PFSK-1 (cell line): Measurements from ENCODE around the gene GNRHR.

Source experiments
- FOXP2 ChIP-seq: optimal IDR thresholded peaks from 2 replicates; pipeline ENCODE3; 2011; ENCODE audit warnings: borderline replicate concordance, control low read depth, inconsistent platforms; ENCODE audit not compliant: insufficient read depth; ENCODE audit errors: extremely low read length, extremely low read depth
- POLR2AphosphoS5 ChIP-seq: IDR thresholded peaks from 2 replicates; pipeline ENCODE4 v1.6.1; 2012; ENCODE audit warnings: low read depth, mild to moderate bottlenecking, control low read depth, low read length, moderate library complexity
- REST ChIP-seq, 2 experiments: IDR thresholded peaks; 2 replicates each; pipeline versions ENCODE4 v1.6.1 to v1.8.0; 2011 to 2012; ENCODE audit warnings: low read depth in 2 of 2, low read length in 2 of 2, control low read depth in 1 of 2, inconsistent platforms in 1 of 2, mild to moderate bottlenecking in 1 of 2, moderate library complexity in 1 of 2; ENCODE audit not compliant: insufficient read depth in 1 of 2
- SIN3A ChIP-seq: IDR thresholded peaks from 2 replicates; pipeline ENCODE4 v1.6.1; 2012; ENCODE audit warnings: mild to moderate bottlenecking, low read length, moderate library complexity, borderline replicate concordance; ENCODE audit not compliant: insufficient read depth
- TAF1 ChIP-seq: IDR thresholded peaks from 2 replicates; pipeline ENCODE4 v1.6.1; 2012; ENCODE audit warnings: low read length, control low read depth, borderline replicate concordance; ENCODE audit not compliant: insufficient read depth

Gene GNRHR

GRCh38 chr4:67699603-67700002, 54.6 kb downstream of the GNRHR start:
- TF ChIP-seq TAF1 = no peak
- TF ChIP-seq POLR2AphosphoS5 = no peak
- TF ChIP-seq SIN3A = no peak
- no peak for TF ChIP-seq REST (IDR thresholded peaks at IDR 0.05; ENCODE audit: insufficient read depth in 1 of 2, low read depth in 2 of 2, low read length in 2 of 2)
- TF ChIP-seq FOXP2 = no peak

DNA sequence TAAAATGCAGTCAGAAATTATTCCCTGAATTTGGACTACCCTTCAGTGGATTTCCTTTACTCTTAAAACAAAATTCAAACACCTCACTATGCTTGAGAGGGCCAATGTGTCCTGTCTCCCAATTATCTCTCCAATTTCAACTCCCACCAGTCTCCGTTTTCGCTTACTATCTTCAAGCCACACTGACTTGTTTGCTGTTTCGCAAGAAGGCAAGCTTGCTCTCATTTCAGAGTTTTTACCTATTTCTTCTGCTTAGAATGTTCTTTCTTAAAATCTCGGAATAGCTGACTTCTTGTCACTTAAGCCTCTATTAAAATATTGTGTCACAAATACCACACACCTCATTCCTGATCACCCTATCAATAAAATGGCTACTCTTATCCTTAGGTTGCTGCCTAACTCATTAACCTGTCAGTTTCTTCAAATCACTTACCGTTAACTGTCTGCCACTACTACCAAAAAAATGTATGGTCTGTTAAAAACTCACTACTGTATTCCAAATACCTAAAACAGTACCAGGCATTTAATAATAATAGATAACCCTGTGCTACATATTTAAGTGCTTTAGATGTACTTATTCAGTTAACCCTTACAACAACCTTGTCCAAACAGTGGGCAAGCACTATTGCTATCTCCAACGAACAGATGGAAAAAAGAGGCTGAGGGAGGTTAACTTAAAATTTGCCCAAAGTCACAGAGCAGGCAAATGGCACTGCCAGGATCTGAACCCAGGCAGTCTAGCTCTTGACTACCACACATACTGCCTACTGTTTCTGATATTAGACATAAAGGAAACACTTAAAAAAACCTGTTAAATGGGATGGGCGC, 56.1 kb downstream of the GNRHR start:
- no peak for TF ChIP-seq POLR2AphosphoS5

GRCh38 chr4:67696061-67696460, 58.1 kb downstream of the GNRHR start:
- no peak for TF ChIP-seq SIN3A
- no peak for TF ChIP-seq FOXP2
- TF ChIP-seq POLR2AphosphoS5 = no peak
- no peak for TF ChIP-seq TAF1
- no peak for TF ChIP-seq REST (IDR thresholded peaks at IDR 0.05; ENCODE audit: insufficient read depth in 1 of 2, low read depth in 2 of 2, low read length in 2 of 2)

- no peak for TF ChIP-seq REST (IDR thresholded peaks at IDR 0.05; ENCODE audit: insufficient read depth in 1 of 2, low read depth in 2 of 2, low read length in 2 of 2)
- no peak for TF ChIP-seq POLR2AphosphoS5
- no peak for TF ChIP-seq SIN3A
- no peak for TF ChIP-seq TAF1
- no peak for TF ChIP-seq FOXP2
Observed at GRCh38 chr4:67694662-67695061, 59.5 kb downstream of the GNRHR start.

DNA sequence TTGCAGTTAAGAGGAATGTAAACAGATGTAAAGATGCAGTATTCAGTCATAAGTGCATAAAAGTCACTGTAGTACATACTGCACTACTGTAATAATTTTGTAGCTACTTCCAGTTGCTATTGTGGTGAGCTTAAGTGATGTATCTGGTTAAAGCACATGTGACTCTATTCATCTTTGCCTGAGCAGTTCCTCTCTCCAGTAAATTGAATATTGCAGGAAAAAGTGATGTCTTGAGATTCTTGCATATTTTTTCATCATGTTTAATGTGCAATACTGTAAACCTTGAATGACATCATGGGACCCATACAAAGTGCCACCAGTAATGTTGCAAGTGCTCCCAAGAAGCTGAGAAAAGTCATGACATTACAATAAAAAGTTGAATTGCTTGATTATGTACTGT, 62.9 kb downstream of the GNRHR start:
- TF ChIP-seq REST (IDR thresholded peaks at IDR 0.05; ENCODE audit: insufficient read depth in 1 of 2, low read depth in 2 of 2, low read length in 2 of 2) (no peak), POLR2AphosphoS5 (no peak), FOXP2 (no peak), SIN3A (no peak), TAF1 (no peak)
